ENCODE results near the gene SDCBP2.

SDCBP2 gene

DNA sequence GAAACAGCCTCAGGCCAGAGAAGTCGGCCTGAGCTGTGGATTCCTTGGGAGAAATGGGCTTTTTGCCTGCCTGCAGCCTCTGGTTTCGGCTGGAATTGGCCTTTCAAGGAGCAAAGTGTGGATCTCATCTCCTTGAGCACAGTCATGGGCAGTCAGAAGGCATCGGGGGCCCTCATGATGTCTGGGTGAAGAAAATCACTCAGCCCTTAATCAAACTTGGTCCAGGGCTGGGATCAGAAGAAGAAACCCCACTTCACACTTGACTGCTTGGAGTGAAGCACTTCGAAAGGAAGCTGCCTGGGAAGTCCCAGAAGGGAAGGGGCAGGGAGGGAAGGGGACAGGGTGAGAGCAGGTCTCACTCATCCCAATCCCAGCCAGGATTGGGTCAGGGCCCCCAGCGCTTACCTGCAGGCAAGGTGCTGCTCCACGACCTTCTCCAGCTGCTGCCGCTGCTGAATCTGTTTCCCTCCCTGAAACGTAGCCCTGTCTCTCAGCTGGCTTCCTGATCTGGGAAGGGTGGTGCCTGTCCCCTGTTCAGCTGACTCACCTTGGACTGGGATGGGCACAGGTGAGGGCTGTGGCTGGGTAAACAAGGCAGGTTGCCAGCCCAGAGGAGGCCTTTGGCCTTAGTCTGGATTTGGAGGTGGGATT, at the start of gene SDCBP2:
SDCBP2 (minus strand) TSS at position 460 of the 651 bp plus-strand sequence. CDS start 8,723 bp downstream, outside the sequence.
- DNase-seq (ENCODE audit: low spot score) = no peak

DNA sequence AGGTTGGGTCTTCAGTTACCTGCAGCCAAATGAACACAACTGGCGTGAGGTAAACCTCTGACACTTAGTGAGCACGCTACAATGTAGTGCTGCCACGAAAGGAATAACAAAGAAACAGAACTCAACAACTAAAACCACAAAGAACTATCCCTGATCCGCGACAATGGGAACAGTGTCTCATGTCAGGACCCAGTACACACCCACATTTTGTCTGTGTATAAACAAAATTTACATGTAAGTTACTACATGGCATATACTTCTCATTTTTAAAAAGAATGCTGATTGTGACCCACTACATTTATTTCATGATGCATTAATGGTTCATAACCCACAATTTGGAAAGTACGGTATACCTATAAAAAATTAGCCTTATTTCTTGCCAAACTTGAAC, 49.8 kb upstream of the SDCBP2 start:
- no peak for DNase-seq (ENCODE audit: low spot score)

- DNase-seq (ENCODE audit: low spot score) = peak; percentile 38
Measured at GRCh38 chr20:1377984-1378734, 49.2 kb upstream of the SDCBP2 start.

DNA sequence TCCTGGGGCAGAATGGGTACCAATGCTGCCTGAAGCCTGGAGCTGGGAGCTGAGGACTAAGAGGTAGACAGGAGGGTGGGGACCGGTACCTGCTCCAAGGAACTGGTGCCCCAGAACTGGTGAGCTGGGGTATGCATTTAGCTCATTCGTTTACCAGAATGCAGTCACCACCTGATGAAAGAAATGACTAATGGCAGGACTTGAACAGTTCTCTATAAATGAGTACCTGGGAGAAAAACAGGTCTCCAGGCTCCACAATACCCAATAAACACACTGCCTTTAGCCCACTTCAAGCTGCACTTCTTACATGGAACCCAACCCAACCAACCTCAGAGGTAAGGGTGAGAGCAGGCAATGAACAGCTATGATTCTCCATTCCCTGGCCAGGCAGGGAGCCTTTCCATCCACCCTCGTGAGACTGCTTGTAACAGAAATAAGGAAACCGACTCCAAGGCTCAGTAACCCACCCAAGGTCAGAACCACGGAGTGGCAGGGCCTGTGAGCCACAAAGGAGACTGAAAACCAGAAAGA, 48.5 kb upstream of the SDCBP2 start:
- no peak for DNase-seq (ENCODE audit: low spot score)

DNA sequence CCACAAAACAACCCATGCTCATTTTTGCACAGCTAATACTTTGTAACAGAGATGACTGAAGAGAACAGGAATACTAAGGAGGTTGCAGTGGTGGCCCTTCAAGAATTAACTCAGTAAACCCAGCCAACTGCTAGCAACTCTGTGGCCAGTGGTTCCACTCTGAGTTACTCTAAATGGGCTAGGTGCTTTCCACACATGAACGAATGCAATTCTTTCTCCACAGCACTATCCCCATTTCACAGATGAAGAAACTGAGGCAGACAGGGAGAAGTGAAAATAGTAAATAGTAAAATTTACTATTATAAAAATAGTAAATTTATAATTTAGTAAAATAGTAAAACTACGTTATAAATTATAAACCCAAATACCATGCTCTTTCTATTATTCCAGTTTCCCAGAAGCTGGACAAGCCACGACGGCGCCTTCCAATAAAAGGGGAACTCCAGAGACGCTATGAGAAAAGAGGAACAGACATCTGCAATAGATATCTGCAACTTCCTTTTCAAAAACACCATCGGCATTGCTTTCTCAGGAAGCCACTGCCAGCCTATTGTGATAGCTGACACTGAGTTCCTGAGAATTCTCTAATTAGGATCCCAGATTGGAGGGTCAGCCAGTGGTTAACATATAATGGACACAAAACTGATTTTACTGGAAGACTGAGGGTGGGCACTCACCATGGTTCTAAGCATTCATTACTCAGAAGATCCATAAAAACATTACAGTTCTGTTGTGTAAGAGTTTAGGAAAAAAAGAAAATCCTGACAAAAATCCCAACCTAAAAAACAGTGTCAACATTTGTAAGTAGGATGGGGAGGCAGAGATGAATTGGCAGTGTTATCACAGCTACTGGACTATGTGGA, 47.7 kb upstream of the SDCBP2 start:
- no peak for DNase-seq (ENCODE audit: low spot score)

DNA sequence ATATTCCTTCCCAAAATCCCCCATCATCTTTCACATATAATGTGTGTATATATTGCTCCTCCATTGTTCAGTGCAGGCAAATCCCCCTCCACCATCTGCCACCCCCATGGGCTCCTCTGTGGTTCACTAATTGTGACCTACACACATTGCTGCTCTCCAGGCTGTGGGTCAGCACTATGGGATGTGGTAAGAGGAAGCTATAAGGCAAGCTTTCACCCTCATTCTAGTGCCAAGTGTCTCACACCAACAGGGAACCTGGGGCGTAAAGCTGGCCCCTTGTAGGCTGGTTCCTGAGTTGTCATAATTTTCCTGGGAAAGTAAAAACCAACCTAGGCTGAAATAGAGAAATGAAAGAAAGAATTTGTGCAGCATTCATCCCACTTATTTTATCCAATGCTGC, 47.1 kb upstream of the SDCBP2 start:
- DNase-seq (ENCODE audit: low spot score) = no peak

- peak; percentile 23 for DNase-seq (ENCODE audit: low spot score)
Measured at GRCh38 chr20:1375515-1375914, 46.6 kb upstream of the SDCBP2 start.

GRCh38 chr20:1374246-1374645, 45.3 kb upstream of the SDCBP2 start:
- no peak for DNase-seq (ENCODE audit: low spot score)

DNA sequence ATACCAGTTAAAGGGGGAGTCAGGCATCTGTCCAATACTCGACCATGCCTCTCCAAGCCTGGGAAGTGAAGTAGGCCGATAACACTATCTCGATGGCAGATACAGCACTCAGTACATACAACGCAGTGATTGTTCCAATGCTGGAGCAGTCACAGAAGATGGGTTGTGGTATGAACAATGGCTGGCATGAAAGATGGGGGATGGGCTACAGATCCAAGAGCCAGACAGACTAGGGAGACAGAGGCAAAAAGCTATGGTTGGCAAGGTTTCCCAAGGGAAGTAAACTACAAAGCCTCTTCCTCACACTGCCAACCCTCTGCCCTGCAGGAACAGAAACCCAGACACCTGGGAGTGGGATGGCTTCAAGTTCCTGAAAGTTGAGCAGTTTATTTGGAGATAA, 44.7 kb upstream of the SDCBP2 start:
- no peak for DNase-seq (ENCODE audit: low spot score)

DNA sequence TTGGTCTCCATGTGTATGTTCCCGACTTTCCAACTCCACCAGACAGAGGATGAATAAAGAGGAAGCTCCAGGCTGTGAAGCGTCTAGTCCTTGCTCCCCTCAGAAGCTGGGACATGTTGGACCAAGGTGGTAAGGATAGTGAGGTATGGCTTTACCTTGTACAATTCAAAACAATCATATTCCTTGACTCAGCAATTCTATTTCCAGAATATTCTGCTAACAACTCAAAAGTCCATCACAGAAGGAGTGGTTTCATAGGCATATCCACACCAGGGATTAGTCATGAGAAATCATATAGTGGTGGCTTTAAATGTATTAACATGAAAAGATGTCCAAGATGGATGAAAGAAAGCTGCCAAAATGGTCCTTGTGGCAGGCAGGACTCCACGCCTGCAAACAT, 44.1 kb upstream of the SDCBP2 start:
- no peak for DNase-seq (ENCODE audit: low spot score)

DNA sequence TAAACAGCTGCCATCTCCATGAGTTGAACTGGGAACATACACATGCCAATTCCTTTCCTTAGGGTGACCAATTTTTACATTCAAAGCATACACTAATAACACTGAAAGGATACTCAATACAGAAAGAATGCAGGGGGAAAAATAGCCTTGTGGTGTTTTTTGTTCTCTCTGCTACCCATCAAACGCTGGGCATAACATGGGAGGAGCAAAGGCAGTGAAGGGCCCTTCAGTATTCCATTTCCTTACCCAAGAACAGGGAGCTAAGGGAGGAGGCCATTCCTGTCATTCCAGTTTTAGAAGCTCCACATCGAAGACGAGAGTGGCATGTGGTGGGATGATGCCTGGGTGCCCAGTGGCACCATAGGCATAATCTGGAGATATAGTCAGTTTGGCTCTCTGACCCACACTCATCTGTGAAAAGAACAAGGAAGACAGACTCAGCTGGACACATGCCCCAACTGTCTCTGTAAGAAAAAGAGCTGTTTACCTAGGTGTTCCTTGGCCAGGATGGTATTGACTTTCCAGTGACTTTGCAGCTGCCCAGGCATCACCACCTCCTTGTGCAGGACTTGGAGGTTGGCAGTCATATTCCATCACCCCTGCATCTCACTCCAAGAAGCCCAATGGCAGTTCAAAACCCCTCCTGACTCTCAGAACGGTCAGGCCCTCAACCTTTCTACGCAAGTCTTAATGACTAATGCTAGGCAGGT, 43.0 kb upstream of the SDCBP2 start:
- no peak for DNase-seq (ENCODE audit: low spot score)

GRCh38 chr20:1371202-1371782, 42.4 kb upstream of the SDCBP2 start:
- DNase-seq (ENCODE audit: low spot score) = no peak

- DNase-seq (ENCODE audit: low spot score) = no peak
Measured at GRCh38 chr20:1370548-1371110, 41.7 kb upstream of the SDCBP2 start.

GRCh38 chr20:1369970-1370369, 41.0 kb upstream of the SDCBP2 start:
- no peak for DNase-seq (ENCODE audit: low spot score)

DNA sequence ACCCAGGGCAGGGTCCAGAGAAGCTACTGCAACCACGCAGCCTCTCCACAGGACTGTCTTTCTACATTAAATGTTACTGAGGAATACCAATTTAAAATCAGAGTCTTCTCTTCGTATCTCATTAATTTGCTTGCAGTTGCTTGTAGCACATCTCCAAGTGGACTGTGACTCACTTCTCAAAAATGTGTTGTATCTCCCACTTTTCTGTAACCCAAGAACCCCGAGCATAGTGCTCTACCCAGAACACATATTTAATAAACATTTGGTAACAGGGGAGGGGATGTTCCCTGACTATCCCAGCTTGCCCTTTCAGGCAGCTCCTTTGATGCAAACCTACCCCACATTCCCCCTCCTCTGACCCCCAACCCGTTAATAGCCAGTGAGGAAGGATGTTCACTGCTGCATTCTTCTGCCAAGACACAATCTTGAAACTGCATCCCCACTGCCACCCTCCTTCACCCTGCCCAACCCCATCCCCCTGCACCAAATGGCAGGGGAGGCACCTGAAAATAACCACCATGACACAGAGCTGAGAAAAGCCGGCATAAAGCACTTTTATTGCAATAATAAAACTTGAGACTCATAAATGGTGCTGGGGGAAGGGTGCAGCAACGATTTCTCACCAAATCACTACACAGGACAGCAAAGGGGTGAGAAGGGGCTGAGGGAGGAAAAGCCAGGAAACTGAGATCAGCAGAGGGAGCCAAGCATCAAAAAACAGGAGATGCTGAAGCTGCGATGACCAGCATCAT, 39.7 kb upstream of the SDCBP2 start:
- no peak for DNase-seq (ENCODE audit: low spot score)

DNA sequence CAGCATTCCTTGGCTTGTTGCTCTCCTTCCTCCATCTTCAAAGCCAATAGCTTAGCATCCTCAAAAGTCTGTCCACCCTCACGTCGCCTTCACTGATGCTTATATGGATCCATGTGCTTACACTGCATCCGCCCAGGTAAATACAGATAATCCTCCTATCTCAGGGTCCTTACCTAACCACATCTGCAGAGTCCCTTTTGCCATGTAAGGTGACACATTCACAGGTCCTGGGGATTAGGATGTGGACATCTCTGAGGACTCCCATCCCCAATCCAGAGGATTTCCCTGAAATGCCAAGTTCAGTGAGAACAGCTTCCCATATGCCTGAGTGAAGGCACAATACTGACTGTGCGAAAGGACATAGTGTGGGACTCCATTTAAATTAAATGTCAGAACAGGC, 38.5 kb upstream of the SDCBP2 start:
- DNase-seq (ENCODE audit: low spot score) = no peak

- DNase-seq (ENCODE audit: low spot score) = no peak
Measured at GRCh38 chr20:1364106-1364505, 35.2 kb upstream of the SDCBP2 start.

GRCh38 chr20:1363522-1363921, 34.6 kb upstream of the SDCBP2 start:
- no peak for DNase-seq (ENCODE audit: low spot score)

- no peak for DNase-seq (ENCODE audit: low spot score)
Measured at GRCh38 chr20:1362484-1362883, 33.5 kb upstream of the SDCBP2 start.

DNA sequence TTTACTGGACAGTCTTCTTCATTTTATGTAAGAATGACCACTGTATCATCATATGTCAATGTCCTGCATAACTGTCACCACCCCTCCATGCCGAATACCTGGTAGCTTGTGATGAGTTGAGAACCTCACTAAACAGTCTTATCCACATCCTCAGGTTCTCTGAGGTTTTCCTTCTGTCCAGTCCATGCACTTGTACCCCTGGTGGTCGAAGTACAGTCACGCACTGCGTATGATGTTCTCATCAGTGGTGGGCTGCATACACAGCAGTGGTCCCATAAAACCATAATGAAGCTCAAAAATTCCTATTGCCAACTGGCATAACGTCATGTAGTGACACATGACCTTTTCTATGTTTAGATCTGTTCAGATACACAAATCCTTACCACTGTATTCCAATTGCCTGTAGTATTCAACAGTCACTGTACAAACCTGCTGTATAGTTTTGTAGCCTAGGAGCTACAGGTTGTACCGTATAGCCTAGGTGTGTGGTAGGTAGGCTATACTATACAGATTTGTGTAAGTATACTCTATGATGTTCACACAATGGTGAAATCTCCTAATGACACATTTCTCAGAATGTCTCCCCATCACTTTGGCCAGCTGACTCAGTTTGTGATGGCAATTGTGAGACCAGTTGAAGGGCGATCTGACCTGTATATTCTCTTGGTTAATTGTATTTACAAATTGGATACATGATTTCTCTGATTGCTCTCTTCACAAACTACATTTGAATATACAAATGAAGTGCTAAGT, 31.3 kb upstream of the SDCBP2 start:
- no peak for DNase-seq (ENCODE audit: low spot score)

Measured in RKO (cell line).